ENCODE data around the gene ECE1. TPM values are rescaled to one million over a fixed set of nuclear protein-coding genes. Genes with fewer than 3 reads are reported as not detected.

The ECE1 gene
- total and polyA plus RNA-seq, 10 of the 15 experiments (the other 5 are each of a cell fraction or from before 2014, with no cell fraction given): 0.97 to 81.0 (median 37.0) TPM

GRCh38 chr1:21301794-21302440 lies 11.7 kb upstream of the ECE1 start (continued):
- TF ChIP-seq PRDM15 (CRISPR knock-in tag; IDR thresholded peaks at IDR 0.05) (no peak), CBFB (IDR thresholded peaks at IDR 0.05; ENCODE audit: low read depth) (no peak)

GRCh38 chr1:21300774-21301173 lies 10.5 kb upstream of the ECE1 start:
- ChIA-PET SMC1A (ENCODE audit: uncharacterized antibody, unreplicated experiment) (interaction anchor here (0.7 to 2.3 kb wide), 4 partner anchors 9 to 45 kb away, joined by 3 to 6 read pairs (median 4); no protein-coding TSS in a partner anchor), RAD21 (ENCODE audit: unreplicated experiment) (no interaction called here), CTCF (interaction anchor here (0.5 to 19.3 kb wide), 3 partner anchors 30 to 55 kb away, joined by 3 to 131 read pairs (median 5); no protein-coding TSS in a partner anchor), POLR2A (no interaction called here)
- H3K36me3 ChIP-seq (ENCODE audit: control insufficient read depth in 2 of 2, insufficient read depth in 2 of 2, low read length in 1 of 2): peaks cover 0 to 13% of the 10 kb centered on the region in 2 experiments; a peak in 2 of 4 replicates
- H4K20me1 ChIP-seq (ENCODE audit: control insufficient read depth, insufficient read depth): no peaks in the 10 kb centered on the region; the same call in 1 of the 2 replicates
- H3K4me2 ChIP-seq (ENCODE audit: control insufficient read depth, insufficient read depth): no peak overlapping the region
- H2AFZ ChIP-seq (ENCODE audit: control insufficient read depth, low read depth, low read length): no peak overlapping the region
- FAIRE-seq: no peak
- ATAC-seq: no peak
- no peak overlapping the region for H3K4me3 ChIP-seq
- TF ChIP-seq, protein P1, sequence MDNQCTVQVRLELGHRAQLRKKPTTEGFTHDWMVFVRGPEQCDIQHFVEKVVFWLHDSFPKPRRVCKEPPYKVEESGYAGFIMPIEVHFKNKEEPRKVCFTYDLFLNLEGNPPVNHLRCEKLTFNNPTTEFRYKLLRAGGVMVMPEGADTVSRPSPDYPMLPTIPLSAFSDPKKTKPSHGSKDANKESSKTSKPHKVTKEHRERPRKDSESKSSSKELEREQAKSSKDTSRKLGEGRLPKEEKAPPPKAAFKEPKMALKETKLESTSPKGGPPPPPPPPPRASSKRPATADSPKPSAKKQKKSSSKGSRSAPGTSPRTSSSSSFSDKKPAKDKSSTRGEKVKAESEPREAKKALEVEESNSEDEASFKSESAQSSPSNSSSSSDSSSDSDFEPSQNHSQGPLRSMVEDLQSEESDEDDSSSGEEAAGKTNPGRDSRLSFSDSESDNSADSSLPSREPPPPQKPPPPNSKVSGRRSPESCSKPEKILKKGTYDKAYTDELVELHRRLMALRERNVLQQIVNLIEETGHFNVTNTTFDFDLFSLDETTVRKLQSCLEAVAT (IDR thresholded peaks at IDR 0.05): no peak
- TF ChIP-seq PAX5 (IDR thresholded peaks at IDR 0.05; ENCODE audit: borderline replicate concordance, low read depth, low read length) (no peak), GABPA (IDR thresholded peaks at IDR 0.05; ENCODE audit: low read depth) (no peak), IRF4 (IDR thresholded peaks at IDR 0.05; ENCODE audit: low read depth, low read length) (no peak), SUZ12 (IDR thresholded peaks at IDR 0.05; ENCODE audit: unreplicated experiment) (no peak), BCL3 (IDR thresholded peaks at IDR 0.05; ENCODE audit: borderline replicate concordance, insufficient read depth, low read depth, low read length, poor library complexity, severe bottlenecking) (no peak), TCF12 (IDR thresholded peaks at IDR 0.05; ENCODE audit: low read depth, low read length) (no peak), REST (IDR thresholded peaks at IDR 0.05; ENCODE audit: low read depth, low read length) (no peak)
- in situ Hi-C loops (cut with MboI) (no loop called here), intact Hi-C loops (cut with micrococcal nuclease; ENCODE audit: unreplicated experiment) (no loop called here)
- DNase-seq (ENCODE audit: low read depth, low spot score): no peak
- no peak overlapping the region for H3K9ac ChIP-seq (ENCODE audit: control insufficient read depth, insufficient read depth, low read length)
- H3K9me3 ChIP-seq (replicated peaks; ENCODE audit: control insufficient read depth, insufficient read depth, low read length): no peaks in the 10 kb centered on the region
- no peaks in the 10 kb centered on the region for H3K79me2 ChIP-seq (ENCODE audit: control insufficient read depth, insufficient read depth, low read length)
- peaks cover 7% of the 10 kb centered on the region for H3K4me1 ChIP-seq (ENCODE audit: control insufficient read depth, insufficient read depth, low read length)
- no peaks in the 10 kb centered on the region for H3K27me3 ChIP-seq (replicated peaks in 1 of 2; ENCODE audit: control insufficient read depth in 2 of 2, insufficient read depth in 2 of 2, low read length in 1 of 2)
- H3K27ac ChIP-seq (ENCODE audit: control insufficient read depth, insufficient read depth): no peak overlapping the region
- TSS peak; percentile 36 for BruUV-seq (replicated peaks)

Data from GM12878 (cell line).